H1 (cell line): ENCODE results near the gene ADRA2C. TPM values are rescaled to one million over a fixed set of nuclear protein-coding genes. Genes with fewer than 3 reads are reported as not detected.

ENCODE experiments used
- CTCF ChIA-PET: fragments of 300-600 bp; sonication (Branson Sonifier 250); formaldehyde crosslinking; loops from one replicate; lab custom pipeline; 2021; ENCODE audit not compliant: partially characterized antibody; lab: Charles Lee
- POLR2A ChIA-PET: fragments of 300-600 bp; sonication (Branson Sonifier 250); formaldehyde crosslinking; loops from one replicate; lab custom pipeline; 2021; ENCODE audit warnings: inconsistent platforms; ENCODE audit not compliant: partially characterized antibody; lab: Charles Lee
- DNase-seq, 2 experiments: peaks; one replicate each; pipeline versions ENCODE4 v3.0.0 to v3.0.0-alpha.2; 2010 to 2022; ENCODE audit warnings: low spot score in 2 of 2, low read depth in 1 of 2, mixed read lengths in 1 of 2
- FAIRE-seq: peaks from 2 replicates; lab custom pipeline; 2011; peaks lifted over from hg19 to GRCh38; lab: Jason Lieb, UNC
- H2AFZ ChIP-seq: 2 replicates; pipeline ENCODE4 v1.8.1; 2012; ENCODE audit warnings: low read length, inconsistent platforms
- H2AK5ac ChIP-seq: 2 replicates; pipeline ENCODE4 v1.6.1; 2013; ENCODE audit warnings: low read depth, low read length
- H2BK120ac ChIP-seq: replicated peaks from 2 replicates; pipeline ENCODE3; 2013; ENCODE audit warnings: low read depth, low read length, inconsistent platforms
- H2BK12ac ChIP-seq: 2 replicates; pipeline ENCODE4 v1.6.1; 2013; ENCODE audit warnings: low read depth, low read length
- H2BK15ac ChIP-seq: 2 replicates; pipeline ENCODE4 v1.6.1; 2013; ENCODE audit warnings: low read length
- H2BK20ac ChIP-seq: 2 replicates; pipeline ENCODE4 v1.6.1; 2013; ENCODE audit warnings: low read length
- H2BK5ac ChIP-seq: 2 replicates; pipeline ENCODE4 v1.6.1; 2013; ENCODE audit warnings: low read depth, low read length
- H3K14ac ChIP-seq: 2 replicates; pipeline ENCODE4 v1.6.1; 2013; ENCODE audit warnings: inconsistent platforms; ENCODE audit not compliant: insufficient read length
- H3K18ac ChIP-seq: 2 replicates; pipeline ENCODE4 v1.6.1; 2013; ENCODE audit warnings: low read length; ENCODE audit errors: extremely low read depth
- H3K23ac ChIP-seq: 2 replicates; pipeline ENCODE4 v1.6.1; 2013; ENCODE audit warnings: inconsistent platforms; ENCODE audit not compliant: insufficient read length
- H3K23me2 ChIP-seq: 2 replicates; pipeline ENCODE4 v1.6.1; 2013; ENCODE audit warnings: low read depth, low read length
- H3K27ac ChIP-seq: 2 replicates; pipeline ENCODE4 v1.6.1; 2011; ENCODE audit warnings: low read depth, low read length, inconsistent platforms
- H3K27me3 ChIP-seq, 4 experiments: replicated peaks in 1 of 4; 1 replicate in 1 of 4; 2 replicates in 3 of 4; pipeline versions ENCODE4 v1.6.1 to v1.8.1; 2011 to 2013; ENCODE audit warnings: low read length in 3 of 4, mild to moderate bottlenecking in 3 of 4, inconsistent platforms in 2 of 4, mixed read lengths in 2 of 4, moderate library complexity in 1 of 4; ENCODE audit not compliant: control insufficient read depth in 3 of 4, insufficient read depth in 3 of 4; ENCODE audit errors: extremely low read depth in 1 of 4
- H3K36me3 ChIP-seq, 4 experiments: 2 replicates each; pipeline versions ENCODE4 v1.6.1 to v1.8.1; 2011 to 2013; ENCODE audit warnings: mild to moderate bottlenecking in 4 of 4, low read length in 3 of 4, moderate library complexity in 2 of 4, control low read depth in 1 of 4, inconsistent platforms in 1 of 4; ENCODE audit not compliant: insufficient read depth in 4 of 4, control insufficient read depth in 2 of 4
- H3K4ac ChIP-seq: replicated peaks from 2 replicates; pipeline ENCODE3; 2013; ENCODE audit warnings: low read length, low read depth, mixed read lengths, inconsistent platforms; ENCODE audit not compliant: insufficient read length
- H3K4me1 ChIP-seq, 4 experiments: replicated peaks in 1 of 4; 1 replicate in 1 of 4; 2 replicates in 3 of 4; pipeline versions ENCODE4 v1.6.1 to v1.8.1; 2011 to 2013; ENCODE audit warnings: low read length in 3 of 4, inconsistent platforms in 2 of 4, mixed read lengths in 1 of 4; ENCODE audit not compliant: insufficient read depth in 4 of 4, control insufficient read depth in 3 of 4
- H3K4me2 ChIP-seq, 2 experiments: 2 replicates each; pipeline versions ENCODE4 v1.6.1 to v1.8.1; 2011 to 2013; ENCODE audit warnings: low read depth in 2 of 2, low read length in 2 of 2, control low read depth in 1 of 2, inconsistent platforms in 1 of 2, mild to moderate bottlenecking in 1 of 2; ENCODE audit not compliant: insufficient read depth in 1 of 2
- H3K4me3 ChIP-seq, 4 experiments: fragments of 200-600, 300-600 bp in 1 of 4; sonication (generic), shearing (Covaris generic), sonication (Bioruptor Twin) in 1 of 4; 2 replicates each; pipeline versions ENCODE4 v1.5.1 to v1.8.1; 2011 to 2016; ENCODE audit warnings: low read length in 4 of 4, low read depth in 3 of 4, control low read depth in 2 of 4, inconsistent platforms in 2 of 4, mild to moderate bottlenecking in 2 of 4, mixed read lengths in 1 of 4, moderate library complexity in 1 of 4; ENCODE audit not compliant: insufficient read depth in 2 of 4; ENCODE audit errors: extremely low read depth in 1 of 4
- H3K56ac ChIP-seq: replicated peaks from 2 replicates; pipeline ENCODE3; 2013; ENCODE audit warnings: low read depth, mild to moderate bottlenecking, mixed read lengths, low read length, inconsistent platforms; ENCODE audit not compliant: insufficient read length
- H3K79me1 ChIP-seq: 2 replicates; pipeline ENCODE4 v1.6.1; 2013; ENCODE audit warnings: low read depth, low read length, control low read depth
- H3K79me2 ChIP-seq, 2 experiments: 2 replicates each; pipeline versions ENCODE4 v1.6.1 to v1.8.1; 2012 to 2013; ENCODE audit warnings: low read length in 2 of 2, mild to moderate bottlenecking in 2 of 2, inconsistent platforms in 1 of 2; ENCODE audit not compliant: insufficient read depth in 2 of 2, control insufficient read depth in 1 of 2
- H3K9ac ChIP-seq, 4 experiments: replicated peaks in 1 of 4; 1 replicate in 1 of 4; 2 replicates in 3 of 4; pipeline versions ENCODE4 v1.6.1 to v1.8.1; 2011 to 2013; ENCODE audit warnings: low read depth in 3 of 4, low read length in 3 of 4, control low read depth in 2 of 4, mild to moderate bottlenecking in 2 of 4, moderate library complexity in 2 of 4, inconsistent platforms in 1 of 4; ENCODE audit errors: extremely low read depth in 1 of 4
- H3K9me3 ChIP-seq, 2 experiments: 2 replicates each; pipeline versions ENCODE4 v1.6.1 to v1.8.1; 2012 to 2013; ENCODE audit warnings: mild to moderate bottlenecking in 2 of 2, moderate library complexity in 2 of 2, control low read depth in 1 of 2, inconsistent platforms in 1 of 2, low read depth in 1 of 2, low read length in 1 of 2, mixed read lengths in 1 of 2; ENCODE audit not compliant: insufficient read depth in 2 of 2
- H4K20me1 ChIP-seq, 2 experiments: replicated peaks in 1 of 2; 2 replicates each; pipeline versions ENCODE3 to v1.8.1; 2011 to 2013; ENCODE audit warnings: inconsistent platforms in 2 of 2, low read length in 2 of 2, mild to moderate bottlenecking in 1 of 2; ENCODE audit not compliant: insufficient read depth in 2 of 2, control insufficient read depth in 1 of 2
- H4K5ac ChIP-seq: 2 replicates; pipeline ENCODE4 v1.6.1; 2013; ENCODE audit warnings: low read length, low read depth, mixed read lengths, inconsistent platforms; ENCODE audit not compliant: insufficient read length
- H4K8ac ChIP-seq: 2 replicates; pipeline ENCODE4 v1.8.0; 2013; ENCODE audit warnings: mild to moderate bottlenecking, moderate library complexity, low read length, inconsistent platforms; ENCODE audit not compliant: insufficient read depth; ENCODE audit errors: extremely low read depth
- H4K91ac ChIP-seq: replicated peaks from 2 replicates; pipeline ENCODE3; 2013; ENCODE audit warnings: low read length, mixed read lengths, inconsistent platforms; ENCODE audit not compliant: insufficient read length
- BCL11A ChIP-seq, 2 experiments: IDR thresholded peaks; one replicate each; pipeline ENCODE4 v1.6.1; 2011; ENCODE audit warnings: low read depth in 2 of 2, low read length in 2 of 2, mild to moderate bottlenecking in 2 of 2
- BRCA1 ChIP-seq: IDR thresholded peaks from 2 replicates; pipeline ENCODE4 v1.6.1; 2012; ENCODE audit warnings: low read depth, low read length, improper control_type of control experiment
- JUND ChIP-seq: IDR thresholded peaks from 2 replicates; pipeline ENCODE4 v1.6.1; 2011; ENCODE audit warnings: mild to moderate bottlenecking, improper control_type of control experiment, low read length
- PHF8 ChIP-seq: fragments of 200-600 bp; sonication (generic); conservative IDR thresholded peaks from 2 replicates; pipeline ENCODE4 v1.7.1; 2012; ENCODE audit warnings: low read depth, mild to moderate bottlenecking, inconsistent platforms, low read length, moderate library complexity
- POLR2AphosphoS5 ChIP-seq: IDR thresholded peaks from 2 replicates; pipeline ENCODE4 v1.6.1; 2011; ENCODE audit warnings: low read depth, low read length
- RAD21 ChIP-seq, 2 experiments: IDR thresholded peaks in 1 of 2; conservative IDR thresholded peaks in 1 of 2; 2 replicates each; pipeline ENCODE4 v1.6.1; 2011; ENCODE audit warnings: low read depth in 2 of 2, low read length in 2 of 2, improper control_type of control experiment in 1 of 2, inconsistent platforms in 1 of 2, mild to moderate bottlenecking in 1 of 2, moderate library complexity in 1 of 2
- SIN3A ChIP-seq, 2 experiments: IDR thresholded peaks in 1 of 2; conservative IDR thresholded peaks in 1 of 2; 2 replicates each; pipeline ENCODE4 v1.6.1; 2011 to 2012; ENCODE audit warnings: low read length in 2 of 2, improper control_type of control experiment in 1 of 2, low read depth in 1 of 2, mild to moderate bottlenecking in 1 of 2
- TAF1 ChIP-seq: IDR thresholded peaks from 2 replicates; pipeline ENCODE4 v1.6.1; 2011; ENCODE audit warnings: mild to moderate bottlenecking, low read depth, low read length
- TEAD4 ChIP-seq: IDR thresholded peaks from 2 replicates; pipeline ENCODE4 v1.6.1; 2012; ENCODE audit warnings: low read depth, low read length, inconsistent platforms, mixed read lengths
- WGBS, 2 experiments: shearing (Covaris generic) in 1 of 2; methylation state at CpG; one replicate each; pipeline versions ENCODE4 v1.1.6 to v1.1.7; 2013 to 2015; ENCODE audit warnings: low lambda C conversion rate in 2 of 2, mixed read lengths in 2 of 2, inconsistent platforms in 1 of 2, low coverage in 1 of 2, missing lambda C conversion rate in 1 of 2; ENCODE audit not compliant: insufficient replicate concordance in 2 of 2, insufficient coverage in 1 of 2, insufficient read length in 1 of 2; ENCODE audit errors: extremely low coverage in 1 of 2, missing lambda C conversion rate in 1 of 2; 5-methylcytosine and 5-hydroxymethylcytosine counted together
- polyA plus RNA-seq, 7 experiments: library from polyadenylated mRNA; depleted of rRNA in 3 of 7; stranded (reverse) in 5 of 7; unstranded in 2 of 7; fragments of >200 nt in 5 of 7; fragments of 200-250 nt in 2 of 7; gene quantifications; 1 replicate in 5 of 7; 2 replicates in 1 of 7; 4 replicates in 1 of 7; pipeline versions ENCODE4 v1.2.1 to v1.2.3, GENCODE V29; 2011 to 2013; ENCODE audit warnings: missing spikeins in 2 of 7, mixed read lengths in 2 of 7
- total RNA-seq: library from RNA; stranded (reverse); fragmentation: NEBNext Ultra II Directional; extraction: Animal tissue kit (Norgen Biotek cat#: 25700); gene quantifications from 2 replicates; pipeline ENCODE4 v1.2.1, GENCODE V29; 2021
- TF ChIP-seq, protein P1 (sequence below): IDR thresholded peaks from 2 replicates; pipeline ENCODE4 v1.6.1; 2012; ENCODE audit warnings: low read length, inconsistent platforms
- TF ChIP-seq, protein P2 (sequence below): IDR thresholded peaks from 2 replicates; pipeline ENCODE4 v1.6.1; 2011; ENCODE audit warnings: low read length, improper control_type of control experiment

The ADRA2C gene
- total and polyA plus RNA-seq, 2 of the 8 experiments (the other 6 are each of a cell fraction or from before 2014, with no cell fraction given): 14.6 to 14.8 TPM

DNA sequence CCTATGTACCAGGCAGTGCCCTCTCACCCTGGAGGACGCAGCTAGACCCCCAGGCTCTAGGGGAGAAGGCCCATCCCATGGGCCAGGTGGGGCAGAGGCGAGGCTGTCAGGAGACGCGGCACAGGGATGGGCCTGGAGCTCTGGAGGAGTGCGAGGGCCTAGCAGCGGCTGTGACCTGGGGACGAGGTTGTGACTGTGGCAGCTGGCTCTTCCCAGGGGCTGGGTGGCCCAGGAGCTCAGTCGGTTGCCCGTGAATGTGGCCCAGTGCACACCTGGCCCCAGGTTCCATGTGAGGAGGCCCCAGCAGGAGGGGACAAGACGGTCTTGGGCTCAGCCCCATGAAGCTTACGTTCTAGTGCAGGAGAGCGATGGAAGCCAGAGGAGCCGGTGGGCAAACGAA, 31.0 kb upstream of the ADRA2C start:
- Histone ChIP-seq H2AFZ (no peak overlapping the region), H3K36me3 (no peaks in the 10 kb centered on the region), H3K14ac (no peak overlapping the region), H3K27ac (no peak overlapping the region), H2BK15ac (no peak overlapping the region), H3K56ac (no peak overlapping the region), H2BK20ac (no peak overlapping the region), H3K18ac (no peak overlapping the region), H3K4ac (no peak overlapping the region), H3K79me1 (no peaks in the 10 kb centered on the region), H3K9me3 (no peaks in the 10 kb centered on the region), H3K9ac (no peak overlapping the region), H3K23me2 (no peaks in the 10 kb centered on the region), H4K91ac (no peak overlapping the region), H2BK120ac (no peak overlapping the region), H3K27me3 (no peaks in the 10 kb centered on the region), H3K4me1 (peaks cover 0 to 13% (median 1%) of the 10 kb centered on the region in 4 experiments; a peak in 6 of 7 replicates), H4K8ac (peak overlapping the region; percentile 62), H3K23ac (no peak overlapping the region), H2AK5ac (no peak overlapping the region), H3K4me3 (no peak overlapping the region), H4K5ac (no peak overlapping the region), H2BK5ac (no peak overlapping the region), H3K79me2 (no peaks in the 10 kb centered on the region), H4K20me1 (no peaks in the 10 kb centered on the region), H3K4me2 (no peak overlapping the region), H2BK12ac (no peak overlapping the region)
- ChIA-PET CTCF (interaction anchor here (0.8 to 1.4 kb wide), 5 partner anchors 10 to 48 kb away, joined by 3 to 6 read pairs (median 3); no protein-coding TSS in a partner anchor), POLR2A (no interaction called here)
- 88% methylated on average over 14 of the region's 14 CpGs; no CpG with 5 or more reads in 1 of the 2 experiments for WGBS, 2 experiments
- DNase-seq (no peak), FAIRE-seq (no peak)
- TF ChIP-seq POLR2AphosphoS5 (no peak), BCL11A (IDR thresholded peaks at IDR 0.05; ENCODE audit: low read depth in 2 of 2, low read length in 2 of 2) (no peak), TEAD4 (no peak), JUND (no peak), TAF1 (no peak), SIN3A (conservative IDR thresholded peaks at IDR 0.05 in 1 of 2, IDR thresholded peaks at IDR 0.05 in 1 of 2; ENCODE audit: low read depth in 1 of 2, low read length in 2 of 2) (no peak), BRCA1 (no peak), PHF8 (no peak), RAD21 (IDR thresholded peaks at IDR 0.05 in 1 of 2, conservative IDR thresholded peaks at IDR 0.05 in 1 of 2; ENCODE audit: low read depth in 2 of 2, low read length in 2 of 2) (no peak)
- TF ChIP-seq, protein P1, sequence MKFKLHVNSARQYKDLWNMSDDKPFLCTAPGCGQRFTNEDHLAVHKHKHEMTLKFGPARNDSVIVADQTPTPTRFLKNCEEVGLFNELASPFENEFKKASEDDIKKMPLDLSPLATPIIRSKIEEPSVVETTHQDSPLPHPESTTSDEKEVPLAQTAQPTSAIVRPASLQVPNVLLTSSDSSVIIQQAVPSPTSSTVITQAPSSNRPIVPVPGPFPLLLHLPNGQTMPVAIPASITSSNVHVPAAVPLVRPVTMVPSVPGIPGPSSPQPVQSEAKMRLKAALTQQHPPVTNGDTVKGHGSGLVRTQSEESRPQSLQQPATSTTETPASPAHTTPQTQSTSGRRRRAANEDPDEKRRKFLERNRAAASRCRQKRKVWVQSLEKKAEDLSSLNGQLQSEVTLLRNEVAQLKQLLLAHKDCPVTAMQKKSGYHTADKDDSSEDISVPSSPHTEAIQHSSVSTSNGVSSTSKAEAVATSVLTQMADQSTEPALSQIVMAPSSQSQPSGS: no peak
- TF ChIP-seq, protein P2, sequence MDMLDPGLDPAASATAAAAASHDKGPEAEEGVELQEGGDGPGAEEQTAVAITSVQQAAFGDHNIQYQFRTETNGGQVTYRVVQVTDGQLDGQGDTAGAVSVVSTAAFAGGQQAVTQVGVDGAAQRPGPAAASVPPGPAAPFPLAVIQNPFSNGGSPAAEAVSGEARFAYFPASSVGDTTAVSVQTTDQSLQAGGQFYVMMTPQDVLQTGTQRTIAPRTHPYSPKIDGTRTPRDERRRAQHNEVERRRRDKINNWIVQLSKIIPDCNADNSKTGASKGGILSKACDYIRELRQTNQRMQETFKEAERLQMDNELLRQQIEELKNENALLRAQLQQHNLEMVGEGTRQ: no peak
